Middle frontal gyrus (tissue), 1 donor: Measurements from ENCODE around the gene TAS2R50.

Source experiments
- DNase-seq: peaks from one replicate; pipeline ENCODE4 v3.0.0-alpha.2; 2015; ENCODE audit warnings: low spot score; ENCODE audit errors: extremely low spot score

TAS2R50 gene

GRCh38 chr12:10952645-10953044, 34.1 kb downstream of the TAS2R50 start:
- no peak for DNase-seq

GRCh38 chr12:10943167-10943566, 43.5 kb downstream of the TAS2R50 start:
- no peak for DNase-seq

- DNase-seq: no peak
Measured at GRCh38 chr12:10941916-10942607, 44.6 kb downstream of the TAS2R50 start.

- no peak for DNase-seq
Measured at GRCh38 chr12:10941369-10941768, 45.3 kb downstream of the TAS2R50 start.

GRCh38 chr12:10940389-10940788, 46.3 kb downstream of the TAS2R50 start:
- DNase-seq: no peak

- DNase-seq: no peak
Measured at GRCh38 chr12:10939163-10939562, 47.5 kb downstream of the TAS2R50 start, which contains the start of gene TAS2R14. TSS of gene TAS2R14 (minus strand) at chr12:10939263. CDS start at chr12:10939207, 56 bp downstream.

GRCh38 chr12:10936506-10936905, 50.2 kb downstream of the TAS2R50 start:
- no peak for DNase-seq
